SK-N-MC (cell line): Measurements from ENCODE around the gene GJA5.

ENCODE experiments used
- EZH2 ChIP-seq: fragments of 200-600 bp; sonication (generic); IDR thresholded peaks from one replicate; pipeline ENCODE4 v1.6.1; 2017; ENCODE audit warnings: antibody characterized with exemption
- FOXP2 ChIP-seq: optimal IDR thresholded peaks from 2 replicates; pipeline ENCODE3; 2011; ENCODE audit warnings: mild to moderate bottlenecking, moderate library complexity; ENCODE audit not compliant: insufficient read depth; ENCODE audit errors: extremely low read length, control extremely low read depth
- POLR2AphosphoS5 ChIP-seq: IDR thresholded peaks from 2 replicates; pipeline ENCODE4 v1.6.1; 2012; ENCODE audit warnings: mild to moderate bottlenecking, low read depth, low read length, borderline replicate concordance

GRCh38 chr1:147722124-147722523 is 38.3 kb downstream of the GJA5 start:
- TF ChIP-seq FOXP2 (no peak), POLR2AphosphoS5 (no peak), EZH2 (no peak)
